ENCODE measurements around the gene RNF113B. TPM values are rescaled to one million over a fixed set of nuclear protein-coding genes. Genes with fewer than 3 reads are reported as not detected.
A peak's percentile ranks its signal among the peaks of the same experiment; 100 is the strongest.

The RNF113B gene
- total RNA-seq (2014; rRNA removed; shearing (Covaris generic)): not detected in 2 replicates

- Histone ChIP-seq H3K36me3 (no peaks in the 10 kb centered on the region), H3K27ac (no peak within 1 kb of the TSS), H3K4me1 (peaks cover 14% of the 10 kb centered on the region; the same call in 1 of the 2 replicates), H3K4me3 (no peak within 1 kb of the TSS), H3K9me3 (replicated peaks) (no peaks in the 10 kb centered on the region), H3K27me3 (no peaks in the 10 kb centered on the region)
- no peak for DNase-seq
Measured at GRCh38 chr13:98176777-98177608, at the start of gene RNF113B. TSS of gene RNF113B (minus strand) at chr13:98177269. CDS start at chr13:98177236, 33 bp downstream.

GRCh38 chr13:98226496-98226895 lies 49.4 kb upstream of the RNF113B start:
- no peaks in the 10 kb centered on the region for H3K27me3 ChIP-seq
- no peak overlapping the region for H3K27ac ChIP-seq
- H3K9me3 ChIP-seq (replicated peaks): peaks cover 8% of the 10 kb centered on the region; the same call in 1 of the 2 replicates
- DNase-seq: no peak
- H3K36me3 ChIP-seq: no peaks in the 10 kb centered on the region
- H3K4me1 ChIP-seq: peaks cover 9% of the 10 kb centered on the region
- no peak overlapping the region for H3K4me3 ChIP-seq

- H3K36me3 ChIP-seq: no peaks in the 10 kb centered on the region
- DNase-seq: no peak
- H3K27me3 ChIP-seq: no peaks in the 10 kb centered on the region
- H3K9me3 ChIP-seq (replicated peaks): peaks cover 4% of the 10 kb centered on the region; the same call in 1 of the 2 replicates
- H3K4me3 ChIP-seq: no peak overlapping the region
- H3K4me1 ChIP-seq: peaks cover 20% of the 10 kb centered on the region
- H3K27ac ChIP-seq: no peak overlapping the region
Measured at GRCh38 chr13:98225036-98225940, 48.2 kb upstream of the RNF113B start.

GRCh38 chr13:98224557-98224956 lies 47.5 kb upstream of the RNF113B start:
- Histone ChIP-seq H3K36me3 (no peaks in the 10 kb centered on the region), H3K9me3 (replicated peaks) (peaks cover 3% of the 10 kb centered on the region; the same call in 1 of the 2 replicates), H3K27me3 (no peaks in the 10 kb centered on the region), H3K27ac (no peak overlapping the region), H3K4me1 (peaks cover 24% of the 10 kb centered on the region), H3K4me3 (no peak overlapping the region)
- no peak for DNase-seq

- Histone ChIP-seq H3K4me1 (peaks cover 24% of the 10 kb centered on the region), H3K27me3 (no peaks in the 10 kb centered on the region)
- no peak for DNase-seq
Measured at GRCh38 chr13:98223741-98224140, 46.7 kb upstream of the RNF113B start.

GRCh38 chr13:98222816-98223215 lies 45.7 kb upstream of the RNF113B start:
- H3K4me3 ChIP-seq: no peak overlapping the region
- H3K4me1 ChIP-seq: peaks cover 24% of the 10 kb centered on the region
- no peak for DNase-seq
- no peaks in the 10 kb centered on the region for H3K27me3 ChIP-seq
- H3K36me3 ChIP-seq: no peaks in the 10 kb centered on the region
- H3K27ac ChIP-seq: no peak overlapping the region
- H3K9me3 ChIP-seq (replicated peaks): no peaks in the 10 kb centered on the region

More at GRCh38 chr13:98223741-98224140, 46.7 kb upstream of the RNF113B start:
- H3K27ac ChIP-seq: no peak overlapping the region
- peaks cover 2% of the 10 kb centered on the region; the same call in 1 of the 2 replicates for H3K9me3 ChIP-seq (replicated peaks)
- no peak overlapping the region for H3K4me3 ChIP-seq
- no peaks in the 10 kb centered on the region for H3K36me3 ChIP-seq

- Histone ChIP-seq H3K27me3 (no peaks in the 10 kb centered on the region), H3K4me1 (peaks cover 30% of the 10 kb centered on the region), H3K27ac (peak overlapping the region; percentile 24), H3K9me3 (replicated peaks) (no peaks in the 10 kb centered on the region), H3K36me3 (no peaks in the 10 kb centered on the region), H3K4me3 (no peak overlapping the region)
- peak in 1 of 2 experiments; percentile 33 for DNase-seq
Measured at GRCh38 chr13:98222081-98222554, 45.0 kb upstream of the RNF113B start.

GRCh38 chr13:98221234-98221633 lies 44.2 kb upstream of the RNF113B start:
- Histone ChIP-seq H3K36me3 (no peaks in the 10 kb centered on the region), H3K27me3 (no peaks in the 10 kb centered on the region), H3K4me3 (no peak overlapping the region), H3K9me3 (replicated peaks) (no peaks in the 10 kb centered on the region), H3K4me1 (peaks cover 37% of the 10 kb centered on the region), H3K27ac (peak overlapping the region; percentile 24)
- DNase-seq: peak; percentile 74 to 82

- no peak for DNase-seq
- peaks cover 43% of the 10 kb centered on the region for H3K4me1 ChIP-seq
- H3K9me3 ChIP-seq (replicated peaks): no peaks in the 10 kb centered on the region
- H3K27ac ChIP-seq: no peak overlapping the region
- H3K27me3 ChIP-seq: no peaks in the 10 kb centered on the region
- no peak overlapping the region for H3K4me3 ChIP-seq
- H3K36me3 ChIP-seq: no peaks in the 10 kb centered on the region
Measured at GRCh38 chr13:98220271-98220791, 43.3 kb upstream of the RNF113B start.

GRCh38 chr13:98219685-98220084 lies 42.6 kb upstream of the RNF113B start:
- Histone ChIP-seq H3K9me3 (replicated peaks) (no peaks in the 10 kb centered on the region), H3K27ac (no peak overlapping the region), H3K36me3 (no peaks in the 10 kb centered on the region), H3K4me1 (peaks cover 49% of the 10 kb centered on the region), H3K27me3 (no peaks in the 10 kb centered on the region), H3K4me3 (no peak overlapping the region)
- no peak for DNase-seq

- Histone ChIP-seq H3K4me1 (peaks cover 63% of the 10 kb centered on the region), H3K27ac (no peak overlapping the region), H3K4me3 (no peak overlapping the region), H3K36me3 (no peaks in the 10 kb centered on the region), H3K27me3 (no peaks in the 10 kb centered on the region), H3K9me3 (replicated peaks) (no peaks in the 10 kb centered on the region)
- DNase-seq: no peak
Measured at GRCh38 chr13:98217597-98217996, 40.5 kb upstream of the RNF113B start.

- peak in 1 of 2 experiments; percentile 38 for DNase-seq
- Histone ChIP-seq H3K4me1 (peaks cover 58% of the 10 kb centered on the region), H3K27me3 (no peaks in the 10 kb centered on the region), H3K9me3 (replicated peaks) (no peaks in the 10 kb centered on the region), H3K4me3 (no peak overlapping the region), H3K27ac (peak overlapping the region; percentile 68), H3K36me3 (no peaks in the 10 kb centered on the region)
Measured at GRCh38 chr13:98216711-98217285, 39.7 kb upstream of the RNF113B start.

GRCh38 chr13:98216135-98216565 lies 39.1 kb upstream of the RNF113B start:
- no peaks in the 10 kb centered on the region for H3K36me3 ChIP-seq

GRCh38 chr13:98215508-98215907 lies 38.4 kb upstream of the RNF113B start:
- no peaks in the 10 kb centered on the region for H3K36me3 ChIP-seq

More at GRCh38 chr13:98216135-98216565, 39.1 kb upstream of the RNF113B start:
- Histone ChIP-seq H3K27ac (peak overlapping the region; percentile 68), H3K4me3 (no peak overlapping the region), H3K4me1 (peaks cover 51% of the 10 kb centered on the region), H3K9me3 (replicated peaks) (no peaks in the 10 kb centered on the region), H3K27me3 (no peaks in the 10 kb centered on the region)
- DNase-seq: peak; percentile 67 to 81

More at GRCh38 chr13:98215508-98215907, 38.4 kb upstream of the RNF113B start:
- Histone ChIP-seq H3K4me3 (no peak overlapping the region), H3K27me3 (no peaks in the 10 kb centered on the region), H3K9me3 (replicated peaks) (no peaks in the 10 kb centered on the region), H3K27ac (peak overlapping the region; percentile 68), H3K4me1 (peaks cover 46% of the 10 kb centered on the region)
- no peak for DNase-seq

Data from SJCRH30 (cell line).